Activated CD8-positive, alpha-beta memory T cell treated with anti-CD3 and anti-CD28 coated beads for 1 hour (primary cell): ENCODE data around the gene RNF181.
"Not testable (repeated sequence)": the region's sequence is repeated elsewhere in the genome, so short reads cannot be mapped to it uniquely, and the experiment has no call there.

Experiments used
- DNase-seq, 2 donors: peaks; one replicate each; pipeline ENCODE4 v3.0.0-alpha.2; 2020; ENCODE audit warnings: low read depth in 1 of 2; ENCODE audit errors: extremely low read depth in 1 of 2

Gene RNF181

DNA sequence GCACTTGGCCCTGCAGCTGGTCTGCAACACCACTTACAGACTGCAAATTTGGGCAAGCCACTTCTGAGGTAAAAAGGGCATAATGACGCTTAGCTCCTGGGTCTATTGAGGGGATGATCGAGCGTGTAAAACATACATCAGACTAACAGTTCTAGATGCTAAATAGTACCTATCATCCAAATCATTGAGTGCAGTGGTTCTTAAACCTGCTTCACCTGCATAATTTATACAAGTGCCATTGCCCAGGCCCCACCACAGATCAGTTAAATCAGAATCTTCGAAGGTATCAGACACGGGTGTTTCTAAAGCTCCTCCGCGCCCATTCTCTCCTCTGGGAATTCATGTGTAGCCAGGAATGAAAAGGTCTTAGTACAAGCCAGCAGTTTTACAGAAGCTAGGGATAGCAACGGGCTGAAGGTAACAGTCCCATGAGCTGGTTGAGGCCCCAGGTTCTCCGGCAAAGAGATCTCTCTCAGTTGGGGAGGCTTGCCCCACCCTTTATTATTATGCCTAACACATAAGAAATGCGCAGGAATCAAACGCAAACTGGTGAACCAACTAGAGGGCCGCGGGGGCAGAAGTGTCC lies 737 bp upstream of the RNF181 start:
- no peak for DNase-seq

DNA sequence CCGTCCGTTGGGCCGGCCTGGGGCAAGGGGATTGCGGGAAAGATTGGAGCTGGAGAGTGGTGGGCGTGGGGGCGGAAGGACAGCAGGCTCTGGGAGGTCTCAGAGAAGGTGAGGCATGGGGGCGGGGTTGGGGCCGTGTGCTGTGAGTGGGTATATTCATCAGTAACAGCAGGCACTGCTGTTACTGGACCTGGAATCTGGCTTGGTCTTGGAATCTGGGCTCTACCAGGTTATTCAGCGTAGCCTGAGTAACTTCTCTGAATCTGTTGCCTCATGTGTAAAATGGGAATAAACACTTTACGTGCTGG lies 435 bp downstream of the RNF181 start:
- no peak for DNase-seq

DNA sequence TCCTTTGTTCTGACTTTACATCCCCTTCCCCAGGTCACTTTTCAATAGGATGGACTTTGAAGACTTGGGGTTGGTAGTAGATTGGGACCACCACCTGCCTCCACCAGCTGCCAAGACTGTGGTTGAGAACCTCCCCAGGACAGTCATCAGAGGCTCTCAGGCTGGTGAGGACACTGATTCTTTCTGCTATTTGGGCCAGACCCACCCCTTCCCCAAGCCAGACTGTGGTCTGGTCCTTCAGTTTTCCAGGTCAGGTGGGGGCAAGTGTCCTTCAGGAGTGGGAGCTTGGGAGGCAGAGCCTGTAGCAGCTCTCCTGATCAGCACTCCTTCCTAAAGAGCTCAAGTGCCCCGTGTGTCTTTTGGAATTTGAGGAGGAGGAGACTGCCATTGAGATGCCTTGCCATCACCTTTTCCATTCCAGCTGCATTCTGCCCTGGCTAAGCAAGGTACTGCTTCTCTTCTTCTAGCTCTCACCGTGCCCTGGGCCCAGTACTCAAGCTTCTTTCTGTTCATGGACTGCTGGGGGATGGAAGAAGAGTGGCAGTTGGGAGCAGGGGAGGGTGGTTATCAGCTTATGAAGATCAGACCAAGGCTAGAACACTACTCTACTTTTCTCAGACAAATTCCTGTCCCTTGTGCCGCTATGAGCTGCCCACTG lies 1.1 kb downstream of the RNF181 start:
- DNase-seq, result no peak

DNA sequence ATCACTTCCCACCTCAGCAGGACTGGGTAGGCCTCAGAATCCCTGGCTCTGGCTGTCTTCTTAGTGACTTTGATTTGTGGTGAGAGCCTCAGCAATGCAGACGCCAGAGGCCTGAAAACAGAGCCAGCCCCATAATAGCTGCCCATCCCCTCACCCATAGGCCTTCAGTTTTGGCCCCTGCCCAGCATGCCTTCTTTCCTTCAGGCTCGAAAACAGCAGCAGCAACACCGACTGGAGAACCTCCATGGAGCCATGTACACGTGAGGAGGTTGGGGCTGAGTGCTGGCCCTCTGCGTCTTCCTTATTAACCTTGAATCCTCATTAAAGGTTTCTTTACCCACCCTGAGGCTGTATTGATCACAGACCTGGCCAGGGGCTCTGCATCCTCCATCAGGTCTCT lies 1.7 kb downstream of the RNF181 start:
- DNase-seq, result no peak

DNA sequence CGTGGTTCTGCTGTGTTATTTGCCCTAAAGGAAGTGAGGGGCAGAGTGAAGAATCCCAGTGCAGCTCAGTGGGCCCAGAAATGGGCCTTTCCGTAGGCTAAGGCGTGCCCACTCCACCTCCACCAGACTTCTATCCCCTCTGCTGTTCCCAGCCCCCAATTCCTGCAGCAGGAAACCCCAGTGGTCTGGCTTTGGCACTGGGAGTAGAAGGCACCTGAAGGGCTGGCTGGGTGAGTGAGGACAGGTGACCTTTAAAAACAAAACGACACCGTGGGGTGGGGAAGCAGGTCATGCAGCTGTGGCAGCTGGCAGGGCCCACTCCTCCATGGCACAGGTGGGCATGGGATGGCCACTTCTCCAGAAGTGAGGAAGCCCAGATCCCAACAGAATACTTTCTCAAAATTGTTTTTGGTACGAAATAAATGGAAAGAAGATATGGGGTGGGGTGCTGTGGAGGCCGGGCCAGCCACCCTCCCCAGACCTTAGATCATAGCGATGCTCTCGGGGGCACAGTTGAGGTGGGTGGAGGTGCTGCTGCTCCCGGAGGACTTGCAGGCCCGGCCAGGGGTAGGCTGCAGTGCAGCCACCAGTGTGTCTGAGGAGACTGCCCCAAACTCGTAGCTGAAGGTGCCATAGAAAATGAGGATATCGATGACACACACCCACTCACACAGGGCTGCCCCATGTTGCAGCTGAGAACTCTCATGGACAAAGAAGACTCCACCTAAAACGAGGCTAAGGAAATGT lies 3.2 kb downstream of the RNF181 start:
- DNase-seq, result no peak

DNA sequence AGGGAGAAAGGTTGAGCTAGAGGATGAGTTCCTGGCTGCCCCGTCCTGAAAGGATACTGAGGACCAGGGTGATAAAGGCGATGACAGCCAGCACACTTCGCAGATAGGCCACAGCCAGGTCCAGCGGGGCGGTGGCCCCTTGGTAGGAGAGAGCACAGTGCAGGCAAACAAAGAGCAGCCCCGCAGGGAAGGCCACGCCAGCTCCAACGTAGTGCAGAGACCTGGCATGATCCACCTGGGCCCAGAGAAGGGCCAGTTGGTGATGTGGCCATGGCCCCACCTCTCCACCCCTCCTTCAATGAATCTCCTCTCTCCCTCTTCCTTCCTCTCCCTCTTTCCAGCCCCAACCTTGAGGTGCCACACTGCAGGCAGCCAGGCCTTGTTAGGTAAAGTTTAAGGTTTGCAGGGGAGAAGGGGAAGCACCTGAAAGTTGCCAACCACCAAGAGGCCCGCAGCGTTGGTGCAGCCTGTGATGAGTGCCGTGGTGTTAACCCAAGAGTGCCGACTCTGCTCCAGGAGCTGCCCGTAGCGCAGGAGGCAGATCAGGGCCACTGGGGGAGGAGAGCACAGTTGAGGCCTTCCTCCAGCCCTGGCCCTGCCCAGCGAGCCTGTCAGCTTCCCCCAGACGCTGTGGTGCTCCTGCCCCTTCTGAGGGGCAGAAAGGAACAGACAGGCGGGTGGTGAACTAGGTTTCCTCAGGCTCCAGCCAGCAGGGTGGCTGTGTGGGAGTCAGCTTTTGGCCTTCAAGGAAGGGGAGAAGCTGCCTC lies 4.1 kb downstream of the RNF181 start:
- DNase-seq, result no peak

DNA sequence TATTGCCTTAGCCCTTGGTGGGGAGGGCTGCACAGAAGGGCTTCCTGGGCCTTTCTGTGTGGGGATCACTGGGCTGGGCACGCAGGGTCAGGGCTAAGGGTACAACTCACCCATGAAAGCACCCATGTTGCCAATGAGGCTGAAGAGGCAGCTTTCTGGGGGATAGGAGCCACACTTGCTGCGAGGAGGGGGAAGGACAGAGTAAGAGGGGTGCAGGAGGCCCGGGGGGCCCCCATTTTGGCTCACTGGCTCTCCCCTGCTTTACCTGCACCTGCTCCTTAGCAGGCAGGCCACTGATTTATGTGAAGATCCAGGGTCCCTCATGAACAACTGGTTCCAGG lies 4.7 kb downstream of the RNF181 start:
- DNase-seq, result no peak

DNA sequence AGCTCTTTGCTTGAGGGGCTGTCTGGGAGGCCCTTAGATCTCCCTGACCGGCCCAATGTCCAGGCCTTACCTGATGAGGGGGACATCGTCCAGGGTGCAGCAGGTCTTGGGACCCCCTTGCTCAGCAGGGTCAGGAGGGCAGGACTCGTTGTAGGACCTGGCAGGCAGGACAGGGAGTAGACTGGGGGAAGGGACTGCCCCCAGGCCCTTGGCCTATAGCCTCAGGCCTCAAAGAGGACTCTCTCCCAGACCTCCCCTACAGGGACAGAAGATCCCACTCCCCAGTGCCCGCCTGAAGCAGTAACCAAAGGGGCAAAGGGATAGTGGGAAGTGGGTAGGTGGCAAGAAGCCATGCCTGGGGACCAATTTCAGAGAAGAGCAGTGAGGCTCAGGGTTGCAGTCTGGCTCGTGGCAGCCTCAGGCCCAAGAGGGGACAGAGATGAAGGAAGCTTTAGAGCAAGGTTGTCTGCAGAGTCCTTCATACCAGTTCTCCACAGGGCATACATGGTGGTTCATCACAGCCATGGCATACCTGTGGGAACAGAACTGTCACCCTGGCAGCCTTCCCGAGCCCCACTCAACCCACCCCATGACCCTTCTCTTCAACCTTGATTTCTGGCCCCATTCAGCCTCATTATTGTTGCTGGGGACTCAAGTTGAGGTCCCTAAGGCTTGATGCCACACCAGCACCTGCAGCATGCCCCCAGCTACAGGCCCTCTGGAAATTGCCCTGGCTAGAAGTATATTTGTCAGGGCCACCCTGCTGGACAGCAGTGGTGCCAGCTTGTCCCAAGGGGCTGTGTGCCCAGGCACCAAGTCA lies 5.6 kb downstream of the RNF181 start:
- DNase-seq, result no peak

DNA sequence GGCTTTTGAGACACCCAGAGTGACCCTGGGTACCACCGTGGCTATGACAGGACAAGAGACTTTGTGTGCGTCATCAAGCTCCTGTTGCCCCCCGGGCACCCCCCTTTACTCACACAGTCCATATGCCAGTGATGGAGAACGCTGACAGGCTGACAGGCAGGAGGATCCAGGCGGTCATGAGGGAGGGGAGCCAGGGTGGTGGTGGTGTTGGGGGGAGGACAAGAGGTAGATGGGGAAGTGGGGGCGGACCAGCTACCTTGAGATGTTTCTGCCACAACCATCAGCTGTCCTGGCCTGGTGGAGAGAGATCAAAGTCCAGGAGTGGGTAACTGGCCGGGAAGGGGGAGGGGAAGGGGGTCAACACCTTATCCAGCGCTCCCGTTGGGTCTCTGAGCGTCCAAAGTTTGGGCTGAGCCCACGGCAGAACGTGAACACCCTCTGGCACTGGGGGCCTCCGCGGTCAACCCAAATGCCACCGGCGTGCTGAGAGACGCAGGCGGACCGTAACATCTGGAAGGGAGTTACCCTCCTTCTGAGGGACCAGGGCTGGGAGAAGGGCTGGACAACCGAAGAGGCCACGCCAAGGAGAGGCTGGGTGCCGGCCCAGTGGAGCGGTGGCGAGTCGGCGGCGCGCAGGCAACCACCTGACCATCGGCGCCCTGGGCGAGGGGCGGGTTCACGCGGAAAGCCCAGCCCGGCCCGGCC lies 6.4 kb downstream of the RNF181 start:
- DNase-seq, result no peak

DNA sequence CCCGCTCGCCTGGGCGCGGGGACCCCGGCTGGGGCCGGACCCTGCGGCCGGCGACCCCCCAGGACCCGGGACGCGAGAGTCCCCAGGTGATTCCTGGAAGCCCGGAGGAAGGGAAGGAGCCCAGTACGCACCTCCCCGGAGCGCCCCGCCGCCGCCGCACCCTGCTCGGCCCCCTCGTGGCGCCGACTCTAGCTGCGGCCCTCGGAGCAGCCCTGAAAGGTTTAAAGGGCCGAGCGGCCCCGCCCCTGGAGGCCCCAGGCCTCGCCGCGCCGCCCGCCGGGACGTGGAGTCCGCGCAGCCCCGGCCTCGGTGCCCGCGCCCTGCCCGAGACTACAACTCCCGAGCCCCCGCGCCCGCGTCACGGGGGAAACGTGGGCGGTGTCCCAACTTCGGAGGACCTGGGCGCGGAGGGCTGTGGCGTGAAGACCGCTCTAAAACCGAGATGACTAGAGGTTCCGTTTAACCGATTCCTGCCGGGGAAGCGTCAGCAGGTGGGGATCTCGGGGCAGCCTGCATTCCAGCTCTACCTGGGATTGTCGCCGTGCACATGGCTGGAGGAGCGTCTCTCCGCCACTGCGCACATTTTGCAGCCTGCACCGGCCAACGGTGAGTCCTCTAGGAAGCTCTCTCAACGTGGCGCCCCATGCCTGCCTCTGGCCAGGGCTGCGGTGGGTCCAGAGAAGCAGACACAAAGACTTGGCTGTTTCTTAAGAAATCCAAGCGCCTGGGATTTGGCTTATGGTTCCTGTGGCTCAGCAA lies 7.1 kb downstream of the RNF181 start, which contains the start of gene TMEM150A:
TSS of gene TMEM150A (minus strand) at position 223 of the 759 bp plus-strand sequence. CDS start 750 bp downstream, outside the sequence.
- DNase-seq, result peak; percentile 56 to 80

DNA sequence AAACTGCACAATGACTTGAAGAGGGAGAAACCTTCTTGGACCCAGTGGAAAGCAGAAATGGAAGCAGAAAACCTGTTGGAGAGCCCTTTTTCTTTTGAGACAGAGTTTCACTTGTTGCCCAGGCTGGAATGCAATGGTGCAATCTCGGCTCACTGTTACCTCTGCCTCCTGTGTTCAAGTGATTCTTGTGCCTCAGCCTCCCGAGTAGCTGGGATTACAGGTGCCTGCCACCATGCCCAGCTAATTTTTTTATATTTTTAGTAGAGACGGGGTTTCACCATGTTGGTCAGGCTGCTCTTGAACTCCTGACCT lies 8.5 kb downstream of the RNF181 start:
- not testable (repeated sequence) for DNase-seq

DNA sequence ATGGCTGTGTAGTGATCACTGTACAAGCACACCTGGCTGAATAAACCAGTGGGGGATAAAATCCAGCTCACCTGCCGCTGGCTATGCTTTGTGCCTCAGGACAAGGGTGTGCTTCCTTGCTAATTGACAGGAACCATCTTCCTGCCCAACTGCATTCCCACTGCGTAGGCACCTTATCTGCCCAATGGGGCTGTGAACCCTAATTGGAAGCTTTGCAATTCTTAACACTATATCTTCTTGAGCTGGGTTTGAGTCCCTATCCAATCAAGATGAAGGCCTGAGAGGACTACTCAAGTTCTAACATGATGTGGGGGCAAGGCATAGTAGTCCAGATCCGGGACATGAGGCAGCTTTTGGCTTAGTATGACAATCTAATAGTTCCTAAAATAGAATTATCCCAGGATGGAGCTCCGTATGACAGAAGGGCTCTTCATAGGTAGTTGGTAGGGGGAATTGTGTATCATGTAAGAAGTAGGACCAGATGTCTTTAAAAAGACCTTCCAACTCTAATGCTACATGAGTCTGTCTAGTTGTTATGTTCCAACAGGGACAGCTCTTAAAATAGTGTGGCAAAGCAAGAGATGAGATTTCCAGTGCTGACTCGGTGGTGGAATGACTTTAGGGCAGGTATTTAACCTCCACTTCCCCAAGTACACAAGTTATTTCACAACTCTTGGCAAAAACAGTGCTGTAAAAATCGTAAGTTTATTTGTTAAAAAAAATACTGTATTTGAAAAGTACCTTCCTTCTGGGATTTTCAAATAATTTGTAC lies 9.2 kb downstream of the RNF181 start:
- no peak for DNase-seq

DNA sequence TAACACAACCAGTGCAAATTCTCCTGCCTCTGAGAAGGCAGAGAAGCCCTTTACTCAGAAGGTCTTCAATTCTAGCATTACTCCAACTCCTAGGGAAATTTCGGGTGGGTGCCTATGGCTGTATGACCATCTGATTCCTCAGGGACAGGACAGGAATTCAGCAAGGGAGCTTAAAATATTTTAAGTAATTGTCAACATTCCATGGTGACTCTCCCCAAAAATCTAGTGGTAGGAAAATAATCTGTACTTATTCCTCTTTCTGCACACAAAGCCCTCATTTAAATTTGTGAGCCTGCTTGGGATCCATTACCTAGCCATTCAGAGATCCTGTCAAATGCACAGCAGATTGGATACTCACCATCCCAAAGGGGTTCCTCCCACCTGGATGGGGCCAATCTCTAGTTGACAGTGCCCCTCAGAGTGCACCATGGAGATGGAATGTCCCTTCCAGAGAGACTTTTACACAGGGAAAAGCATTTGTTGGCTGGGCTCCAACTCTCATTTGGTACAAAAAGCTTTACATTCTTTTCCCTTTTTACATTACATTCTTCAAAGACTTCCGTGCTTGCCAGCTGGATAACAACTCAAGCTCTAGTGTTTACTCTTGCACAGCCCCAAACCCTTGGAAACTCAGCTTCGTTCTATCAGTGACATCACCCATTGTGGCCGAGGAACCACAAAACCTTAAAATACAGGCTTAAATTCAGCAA lies 10.0 kb downstream of the RNF181 start:
- no peak for DNase-seq

DNA sequence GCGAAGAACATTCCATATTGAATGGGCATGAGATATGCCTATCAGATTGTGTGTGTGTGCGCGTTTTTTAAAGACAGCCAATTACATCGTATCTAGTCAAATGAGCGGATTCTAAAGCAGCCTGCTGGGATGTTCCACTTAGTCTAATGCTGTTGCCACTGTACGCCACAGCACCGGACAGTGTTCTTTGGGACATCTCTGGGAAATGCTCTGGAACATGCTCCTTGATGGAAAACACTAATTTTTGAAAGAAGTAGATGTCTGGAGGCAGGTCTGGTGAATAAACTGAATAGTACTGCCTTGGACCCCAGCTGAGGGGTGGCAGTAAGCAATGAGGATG lies 10.5 kb downstream of the RNF181 start:
- no peak for DNase-seq

DNA sequence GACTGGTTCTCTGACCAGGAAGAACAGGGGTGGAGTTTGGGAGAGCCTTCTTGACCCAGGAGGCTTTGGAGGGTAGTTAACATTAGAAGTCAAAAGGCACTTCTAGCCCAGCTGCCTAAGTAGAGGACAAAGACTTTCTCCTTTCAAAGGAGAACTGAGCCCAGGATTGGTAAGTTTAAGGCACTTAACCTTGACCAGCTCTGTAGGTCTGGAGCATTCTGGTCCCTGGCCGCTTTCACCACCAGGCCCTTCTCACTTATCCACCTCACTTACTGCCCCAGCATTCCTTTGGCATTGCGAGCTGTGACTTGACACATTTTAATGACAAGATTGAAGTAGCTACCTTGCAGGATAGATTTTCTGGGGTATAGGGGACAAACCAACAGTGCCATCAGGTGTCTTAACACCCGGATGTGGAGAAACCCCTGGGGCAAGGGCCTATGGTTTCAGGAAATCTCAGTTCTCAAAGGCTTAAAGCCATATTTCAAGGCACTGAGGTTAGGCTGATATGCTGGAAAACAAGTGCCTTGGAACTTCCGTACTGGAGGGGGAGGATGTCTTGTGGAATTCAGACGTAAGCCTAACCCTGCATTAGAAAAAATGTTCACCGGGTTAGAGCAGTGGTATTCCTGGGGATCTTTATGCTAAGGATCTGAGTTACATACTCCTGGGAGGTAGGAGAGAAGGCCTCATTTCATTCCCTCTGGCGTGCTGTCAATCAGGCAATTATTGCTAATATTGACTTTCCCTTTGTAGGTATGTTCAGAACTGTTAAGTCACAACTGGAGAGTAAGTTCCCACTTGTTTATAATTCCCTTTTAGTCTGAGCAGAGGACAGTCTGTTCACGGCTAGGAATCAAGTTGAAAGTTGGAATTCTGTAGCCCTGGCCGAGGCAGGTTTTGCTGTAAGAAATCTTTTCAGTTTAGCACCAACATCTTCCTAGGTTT lies 12.0 kb downstream of the RNF181 start:
- no peak for DNase-seq

DNA sequence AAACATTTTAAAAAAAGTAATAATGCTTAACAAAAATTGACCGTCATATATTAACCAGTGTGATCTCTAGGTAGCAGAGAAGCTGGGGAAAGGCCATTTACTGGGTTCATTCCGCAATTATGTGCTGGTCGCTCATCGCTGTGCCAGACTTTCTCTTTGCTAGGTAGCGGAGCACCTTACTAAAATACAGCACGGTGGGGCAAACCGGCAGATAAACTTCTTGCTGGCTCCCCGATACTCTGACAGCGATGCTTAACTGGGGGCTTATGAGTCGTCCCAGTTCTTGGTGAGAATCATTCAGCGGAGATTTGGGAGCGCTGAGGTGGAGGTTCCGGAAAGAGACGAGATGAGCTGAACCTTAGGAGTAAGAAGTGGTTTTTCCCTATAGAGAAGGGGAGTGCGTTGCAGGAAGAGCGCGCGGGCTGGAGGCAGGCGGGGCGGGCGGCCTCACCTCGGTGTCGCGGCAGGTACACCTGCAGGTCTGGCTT lies 15.7 kb downstream of the RNF181 start:
- DNase-seq, result no peak
